ENCODE measurements around the gene IL22.

The IL22 gene

GRCh38 chr12:68253504-68253903 is at the start of gene IL22:
TSS of gene IL22 (minus strand) at chr12:68253604. CDS start at chr12:68253448, 156 bp downstream.
- TF ChIP-seq, protein P1, sequence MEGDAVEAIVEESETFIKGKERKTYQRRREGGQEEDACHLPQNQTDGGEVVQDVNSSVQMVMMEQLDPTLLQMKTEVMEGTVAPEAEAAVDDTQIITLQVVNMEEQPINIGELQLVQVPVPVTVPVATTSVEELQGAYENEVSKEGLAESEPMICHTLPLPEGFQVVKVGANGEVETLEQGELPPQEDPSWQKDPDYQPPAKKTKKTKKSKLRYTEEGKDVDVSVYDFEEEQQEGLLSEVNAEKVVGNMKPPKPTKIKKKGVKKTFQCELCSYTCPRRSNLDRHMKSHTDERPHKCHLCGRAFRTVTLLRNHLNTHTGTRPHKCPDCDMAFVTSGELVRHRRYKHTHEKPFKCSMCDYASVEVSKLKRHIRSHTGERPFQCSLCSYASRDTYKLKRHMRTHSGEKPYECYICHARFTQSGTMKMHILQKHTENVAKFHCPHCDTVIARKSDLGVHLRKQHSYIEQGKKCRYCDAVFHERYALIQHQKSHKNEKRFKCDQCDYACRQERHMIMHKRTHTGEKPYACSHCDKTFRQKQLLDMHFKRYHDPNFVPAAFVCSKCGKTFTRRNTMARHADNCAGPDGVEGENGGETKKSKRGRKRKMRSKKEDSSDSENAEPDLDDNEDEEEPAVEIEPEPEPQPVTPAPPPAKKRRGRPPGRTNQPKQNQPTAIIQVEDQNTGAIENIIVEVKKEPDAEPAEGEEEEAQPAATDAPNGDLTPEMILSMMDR (IDR thresholded peaks at IDR 0.05; ENCODE audit: control insufficient read depth, extremely low read depth, insufficient read depth): no peak
- no peak within 1 kb of the TSS for H3K4me3 ChIP-seq (ENCODE audit: low read depth, low read length)
- no peak for DNase-seq (ENCODE audit: low read depth)

GRCh38 chr12:68297929-68298328 is 44.5 kb upstream of the IL22 start:
- H3K4me3 ChIP-seq (ENCODE audit: low read depth, low read length): no peak overlapping the region
- DNase-seq (ENCODE audit: low read depth): no peak
- TF ChIP-seq, protein P1 (IDR thresholded peaks at IDR 0.05; ENCODE audit: control insufficient read depth, extremely low read depth, insufficient read depth): no peak

- DNase-seq (ENCODE audit: low read depth): no peak
- no peak overlapping the region for H3K4me3 ChIP-seq (ENCODE audit: low read depth, low read length)
- TF ChIP-seq, protein P1 (IDR thresholded peaks at IDR 0.05; ENCODE audit: control insufficient read depth, extremely low read depth, insufficient read depth): no peak
Observed at GRCh38 chr12:68294251-68294650, 40.8 kb upstream of the IL22 start.

DNA sequence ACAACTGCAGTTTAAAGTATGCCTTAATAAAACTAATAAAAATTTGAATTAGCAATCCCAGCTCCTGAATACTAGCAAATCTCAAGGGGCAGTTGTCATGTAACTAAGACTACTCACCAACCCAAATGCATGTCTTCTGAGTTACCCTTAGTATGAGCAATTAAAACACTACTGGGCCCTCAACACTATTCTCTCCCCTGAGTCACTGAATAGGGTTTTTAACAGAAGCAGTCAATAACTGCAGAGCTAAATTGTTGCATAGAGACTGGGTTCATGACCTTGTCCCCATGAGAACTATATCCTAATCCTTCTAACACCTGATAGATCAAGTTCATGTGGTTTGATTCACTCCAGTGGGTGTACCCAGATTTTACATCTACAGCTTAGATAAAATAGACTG is 39.9 kb upstream of the IL22 start:
- TF ChIP-seq, protein P1 (IDR thresholded peaks at IDR 0.05; ENCODE audit: control insufficient read depth, extremely low read depth, insufficient read depth): no peak
- no peak for DNase-seq (ENCODE audit: low read depth)
- H3K4me3 ChIP-seq (ENCODE audit: low read depth, low read length): no peak overlapping the region

- no peak for DNase-seq (ENCODE audit: low read depth)
- H3K4me3 ChIP-seq (ENCODE audit: low read depth, low read length): no peak overlapping the region
- TF ChIP-seq, protein P1 (IDR thresholded peaks at IDR 0.05; ENCODE audit: control insufficient read depth, extremely low read depth, insufficient read depth): no peak
Observed at GRCh38 chr12:68292151-68292943, 38.9 kb upstream of the IL22 start.

- no peak for DNase-seq (ENCODE audit: low read depth)
- TF ChIP-seq, protein P1 (IDR thresholded peaks at IDR 0.05; ENCODE audit: control insufficient read depth, extremely low read depth, insufficient read depth): no peak
- H3K4me3 ChIP-seq (ENCODE audit: low read depth, low read length): no peak overlapping the region
Observed at GRCh38 chr12:68291396-68292036, 38.1 kb upstream of the IL22 start.
